K562 (cell line): ENCODE measurements around the gene TAF9B. TPM values are rescaled to one million over a fixed set of nuclear protein-coding genes. Genes with fewer than 3 reads are reported as not detected.

Source experiments
- ATAC-seq: fragments of 200-7000 bp; cut with Tn5 transposase; 3 replicates; pipeline ENCODE4 v1.9.1; 2020; ENCODE audit warnings: moderate library complexity
- BruUV-seq: library from RNA; stranded (reverse); fragments of 400-500 nt; replicated peaks from 2 replicates; lab custom pipeline; 2021; lab: Mats Ljungman, UMichigan
- CTCF ChIA-PET: fragments of 300-600 bp; formaldehyde crosslinking; extraction: SDS; loops from one replicate; lab custom pipeline; 2021; ENCODE audit warnings: low intra/inter-chr PET ratio; lab: Yijun Ruan, JAX
- POLR2A ChIA-PET: fragments of 300-600, 350-650 bp; sonication (Branson Sonifier 250); formaldehyde crosslinking; extraction: SDS; loops from one replicate; lab custom pipeline; 2021; ENCODE audit warnings: antibody characterized with exemption, inconsistent platforms; lab: Yijun Ruan, JAX
- DNase-seq, 4 experiments: peaks; one replicate each; pipeline versions ENCODE4 v3.0.0 to v3.0.0-alpha.2; 2011 to 2018; ENCODE audit warnings: low spot score in 3 of 4, mixed read lengths in 3 of 4; ENCODE audit errors: extremely low read depth in 1 of 4
- FAIRE-seq: peaks from 2 replicates; lab custom pipeline; 2011; peaks lifted over from hg19 to GRCh38; lab: Jason Lieb, UNC
- H2AFZ ChIP-seq: 2 replicates; pipeline ENCODE4 v1.6.0; 2011; ENCODE audit warnings: low read depth, low read length, control low read depth, inconsistent platforms
- H3K27ac ChIP-seq: fragments of 200-600 bp; 3 replicates; pipeline ENCODE4 v1.8.0; 2011; ENCODE audit warnings: low read depth, mild to moderate bottlenecking, control low read depth, inconsistent platforms, low read length, moderate library complexity, mixed read lengths; ENCODE audit errors: extremely low read depth
- H3K27me3 ChIP-seq, 2 experiments: fragments of 300-600 bp in 1 of 2; 2 replicates in 1 of 2; 3 replicates in 1 of 2; pipeline versions ENCODE4 v1.6.0 to v1.8.0; 2011; ENCODE audit warnings: inconsistent platforms in 2 of 2, low read length in 2 of 2, mild to moderate bottlenecking in 1 of 2, mixed read lengths in 1 of 2, moderate library complexity in 1 of 2; ENCODE audit not compliant: control insufficient read depth in 2 of 2, insufficient read depth in 2 of 2
- H3K36me3 ChIP-seq: fragments of 300-600 bp; 3 replicates; pipeline ENCODE4 v1.8.0; 2011; ENCODE audit warnings: mild to moderate bottlenecking, low read length, inconsistent platforms; ENCODE audit not compliant: control insufficient read depth, insufficient read depth
- H3K4me1 ChIP-seq, 2 experiments: fragments of 200-600 bp in 1 of 2; replicated peaks in 1 of 2; 2 replicates in 1 of 2; 3 replicates in 1 of 2; pipeline versions ENCODE4 v1.5.1 to v1.8.0; 2011; ENCODE audit warnings: inconsistent platforms in 2 of 2, low read length in 2 of 2, mild to moderate bottlenecking in 1 of 2, mixed read lengths in 1 of 2, moderate library complexity in 1 of 2; ENCODE audit not compliant: control insufficient read depth in 2 of 2, insufficient read depth in 2 of 2
- H3K4me2 ChIP-seq: 2 replicates; pipeline ENCODE4 v1.6.1; 2011; ENCODE audit warnings: low read length, control low read depth, inconsistent platforms, mixed read lengths; ENCODE audit not compliant: insufficient read depth
- H3K4me3 ChIP-seq: fragments of 200-600 bp; sonication (generic), shearing (Covaris generic); 2 replicates; pipeline ENCODE4 v1.5.1; 2016; ENCODE audit warnings: control low read depth, inconsistent platforms
- H3K79me2 ChIP-seq: fragments of 200-600 bp; 3 replicates; pipeline ENCODE4 v1.8.0; 2011; ENCODE audit warnings: low read length, inconsistent platforms; ENCODE audit not compliant: control insufficient read depth, insufficient read depth
- H3K9ac ChIP-seq, 2 experiments: 2 replicates each; pipeline versions ENCODE4 v1.6.0 to v1.6.1; 2011; ENCODE audit warnings: low read depth in 2 of 2, low read length in 2 of 2, control low read depth in 1 of 2, inconsistent platforms in 1 of 2, mild to moderate bottlenecking in 1 of 2, mixed read lengths in 1 of 2; ENCODE audit not compliant: insufficient read depth in 1 of 2
- H3K9me1 ChIP-seq: one replicate; pipeline ENCODE4 v1.6.0; 2011; ENCODE audit warnings: inconsistent platforms, mild to moderate bottlenecking, low read length, moderate library complexity; ENCODE audit not compliant: control insufficient read depth, insufficient read depth
- H3K9me3 ChIP-seq: replicated peaks from 2 replicates; pipeline ENCODE4 v1.5.1; 2011; ENCODE audit warnings: low read depth, low read length, inconsistent platforms; ENCODE audit not compliant: control insufficient read depth, insufficient read depth
- H4K20me1 ChIP-seq: replicated peaks from 2 replicates; pipeline ENCODE4 v1.6.1; 2011; ENCODE audit warnings: low read length, inconsistent platforms, mixed read lengths; ENCODE audit not compliant: control insufficient read depth, insufficient read depth
- ERF ChIP-seq: fragments of 450-650 bp; formaldehyde crosslinking; IDR thresholded peaks from 2 replicates; pipeline ENCODE4 v1.4.0; 2020; ENCODE audit warnings: mild to moderate bottlenecking, mixed read lengths
- FIP1L1 ChIP-seq: fragments of 200-400 bp; formaldehyde crosslinking; IDR thresholded peaks from 2 replicates; pipeline ENCODE4 v1.6.1; 2018; ENCODE audit warnings: mild to moderate bottlenecking, low read depth, low read length; ENCODE audit not compliant: poor library complexity, severe bottlenecking
- GTF2F1 ChIP-seq: IDR thresholded peaks from 2 replicates; pipeline ENCODE4 v1.6.1; 2011; ENCODE audit warnings: low read depth, low read length, improper control_type of control experiment
- MEF2D ChIP-seq: conservative IDR thresholded peaks from 2 replicates; pipeline ENCODE4 v1.6.1; 2016; ENCODE audit warnings: low read depth, missing genetic modification characterization, missing compliant biosample characterization
- MTF1 ChIP-seq: fragments of 250-450 bp; sonication (Bioruptor Pico); IDR thresholded peaks from 2 replicates; pipeline ENCODE4 v1.9.0; 2021; ENCODE audit warnings: moderate library complexity, mild to moderate bottlenecking, inconsistent platforms, borderline replicate concordance
- RBFOX2 ChIP-seq: fragments of 200-400 bp; formaldehyde crosslinking; IDR thresholded peaks from 2 replicates; pipeline ENCODE4 v1.6.1; 2017; ENCODE audit warnings: low read depth, mild to moderate bottlenecking, low read length, moderate library complexity
- RBM14 ChIP-seq: fragments of 200-400 bp; formaldehyde crosslinking; IDR thresholded peaks from 2 replicates; pipeline ENCODE4 v1.6.1; 2018; ENCODE audit warnings: low read depth, mild to moderate bottlenecking, low read length, moderate library complexity, borderline replicate concordance; ENCODE audit not compliant: insufficient read depth
- RFX7 ChIP-seq: fragments of 250-450 bp; sonication (Bioruptor Pico); IDR thresholded peaks from 2 replicates; pipeline ENCODE4 v1.5.1; 2021; ENCODE audit warnings: mild to moderate bottlenecking
- SIN3B ChIP-seq: fragments of 450-650 bp; IDR thresholded peaks from 2 replicates; pipeline ENCODE4 v1.6.1; 2017; ENCODE audit warnings: low read depth, mild to moderate bottlenecking, moderate library complexity
- SIRT6 ChIP-seq: IDR thresholded peaks from one replicate; pipeline ENCODE4 v1.6.1; 2012; ENCODE audit warnings: low read depth, mild to moderate bottlenecking, control low read depth, inconsistent platforms, low read length, moderate library complexity
- SMAD2 ChIP-seq: fragments of 150-350 bp; IDR thresholded peaks from 2 replicates; pipeline ENCODE4 v1.6.1; 2014; ENCODE audit warnings: low read depth, mild to moderate bottlenecking, low read length
- ZFP36 ChIP-seq: fragments of 150-350 bp; IDR thresholded peaks from 2 replicates; pipeline ENCODE4 v1.6.1; 2018; ENCODE audit warnings: low read length, low read depth; ENCODE audit not compliant: partially characterized antibody
- ZNF197 ChIP-seq: fragments of 200-800 bp; sonication (Bioruptor generic); IDR thresholded peaks from 2 replicates; pipeline ENCODE4 v1.6.1; 2016; ENCODE audit warnings: low read depth, missing genetic modification characterization, missing compliant biosample characterization
- ZNF408 ChIP-seq: fragments of 250-450 bp; sonication (Bioruptor Pico); IDR thresholded peaks from 2 replicates; pipeline ENCODE4 v1.4.0; 2020; ENCODE audit warnings: low read depth, mild to moderate bottlenecking, moderate library complexity
- ZNF445 ChIP-seq: fragments of 250-450 bp; sonication (Bioruptor Pico); IDR thresholded peaks from 2 replicates; pipeline ENCODE4 v1.4.0; 2020; ENCODE audit warnings: low read depth, mild to moderate bottlenecking, moderate library complexity
- ZNF695 ChIP-seq: fragments of 450-650 bp; formaldehyde crosslinking; IDR thresholded peaks from 2 replicates; pipeline ENCODE4 v1.4.0; 2020; ENCODE audit warnings: mild to moderate bottlenecking, moderate library complexity
- WGBS: fragments of 100-300 bp; shearing (Covaris generic); methylation state at CpG from one replicate; pipeline ENCODE4 v1.1.6; 2016; ENCODE audit warnings: low coverage, mixed read lengths; ENCODE audit not compliant: insufficient coverage; ENCODE audit errors: missing lambda C conversion rate; 5-methylcytosine and 5-hydroxymethylcytosine counted together
- in situ Hi-C: fragments of 300-500 bp; cut with MboI; formaldehyde crosslinking; loops from 4 replicates; pipeline ENCODE4 v1.15.0; 2018; ENCODE audit warnings: inconsistent platforms, mixed read lengths
- intact Hi-C: fragments of 100-400 bp; cut with micrococcal nuclease; formaldehyde crosslinking; loops from 2 replicates; pipeline ENCODE4 v1.14.2; 2022
- polyA plus RNA-seq, 8 experiments: library from polyadenylated mRNA; depleted of rRNA in 4 of 8; stranded (reverse) in 5 of 8; unstranded in 3 of 8; fragments of >200 nt; fragmentation: Nextera tagmentation in 2 of 8; fragmentation: Illumina TruSeq in 1 of 8; extraction: Ambion mirVana in 2 of 8; extraction: Trizol in 1 of 8; gene quantifications; 2 replicates each; pipeline versions ENCODE4 v1.2.1 to v1.2.3, GENCODE V29; 2011 to 2014; ENCODE audit warnings: inconsistent platforms in 1 of 8, missing spikeins in 1 of 8
- total RNA-seq, 7 experiments: library from RNA; depleted of rRNA in 6 of 7; stranded (reverse); fragments of >200 nt in 6 of 7; fragmentation: Illumina TruSeq in 2 of 7; extraction: Trizol in 2 of 7; gene quantifications; 2 replicates each; pipeline versions ENCODE4 v1.2.1 to v1.2.3, GENCODE V29; 2011 to 2021; ENCODE audit warnings: low replicate concordance in 1 of 7
- TF ChIP-seq, protein P1 (sequence below): fragments of 450-650 bp; IDR thresholded peaks from 2 replicates; pipeline ENCODE4 v1.7.0; 2016; ENCODE audit warnings: borderline replicate concordance

The TAF9B gene
- total and polyA plus RNA-seq, 9 of the 15 experiments (the other 6 are each of a cell fraction or from before 2014, with no cell fraction given) = 10.9 to 42.1 (median 20.8) TPM

DNA sequence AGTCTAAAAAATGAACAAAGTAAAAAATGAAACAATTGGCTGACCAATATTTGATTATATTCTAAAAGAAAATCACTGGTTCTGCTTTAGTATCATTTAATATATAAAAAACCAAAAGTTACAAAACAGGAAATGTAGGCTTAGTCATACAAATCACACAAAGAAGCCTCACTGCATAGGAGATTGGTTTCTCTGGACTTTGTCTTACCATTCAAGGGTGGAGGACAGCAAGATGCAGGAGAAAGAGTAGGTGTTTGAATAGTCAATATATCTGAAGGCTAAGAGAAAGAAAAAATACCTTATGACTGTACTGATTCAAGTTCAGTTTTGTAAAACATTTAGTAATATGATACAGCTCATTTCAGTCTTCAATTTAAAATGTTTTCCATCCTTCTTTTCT lies 28.6 kb upstream of the TAF9B start:
- Histone ChIP-seq H3K4me1 (no peaks in the 10 kb centered on the region), H3K36me3 (no peaks in the 10 kb centered on the region), H3K9ac (no peak overlapping the region), H3K4me3 (no peak overlapping the region), H4K20me1 (no peaks in the 10 kb centered on the region), H3K9me3 (no peaks in the 10 kb centered on the region), H3K27ac (no peak overlapping the region), H3K27me3 (no peaks in the 10 kb centered on the region), H3K9me1 (no peaks in the 10 kb centered on the region), H2AFZ (no peak overlapping the region), H3K4me2 (no peak overlapping the region), H3K79me2 (no peaks in the 10 kb centered on the region)
- intact Hi-C loops (no loop called here), in situ Hi-C loops (no loop called here)
- ChIA-PET POLR2A (no interaction called here), CTCF (no interaction called here)
- TF ChIP-seq MEF2D (tag) (no peak), SIRT6 (no peak), RBM14 (no peak), RFX7 (CRISPR knock-in tag) (no peak), GTF2F1 (no peak)
- no TSS peak for BruUV-seq
- FAIRE-seq = no peak
- no peak for ATAC-seq
- no peak for DNase-seq

DNA sequence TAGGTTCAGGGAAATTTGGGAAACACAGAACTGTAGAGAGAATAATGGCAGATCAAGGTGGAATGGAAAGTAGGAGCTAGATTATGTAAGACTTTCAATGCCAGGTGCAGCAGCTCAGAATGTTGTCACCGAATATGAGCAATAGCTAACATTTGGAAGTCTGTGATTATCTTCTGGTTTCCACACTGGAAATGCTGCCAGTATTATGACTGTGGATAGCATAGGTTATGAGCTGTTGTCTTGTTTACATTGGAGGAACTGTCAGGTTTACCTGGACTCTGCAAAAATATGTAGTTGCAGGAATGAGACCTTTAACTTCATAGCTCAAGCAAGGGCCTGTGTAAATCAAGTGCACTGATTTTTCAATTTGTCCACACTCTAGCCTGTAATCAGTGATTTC lies 26.0 kb upstream of the TAF9B start:
- Histone ChIP-seq H2AFZ (no peak overlapping the region), H3K4me2 (no peak overlapping the region), H3K79me2 (no peaks in the 10 kb centered on the region), H3K9me3 (no peaks in the 10 kb centered on the region), H3K27ac (no peak overlapping the region), H3K27me3 (no peaks in the 10 kb centered on the region), H3K36me3 (no peaks in the 10 kb centered on the region), H3K9ac (no peak overlapping the region), H3K9me1 (no peaks in the 10 kb centered on the region), H3K4me1 (no peaks in the 10 kb centered on the region), H4K20me1 (no peaks in the 10 kb centered on the region), H3K4me3 (no peak overlapping the region)
- no peak for FAIRE-seq
- in situ Hi-C loops (no loop called here), intact Hi-C loops (no loop called here)
- no TSS peak for BruUV-seq
- WGBS = 0% methylated on average over 1 of the region's 1 CpG
- ChIA-PET CTCF (no interaction called here), POLR2A (no interaction called here)
- no peak for DNase-seq
- no peak for ATAC-seq
- TF ChIP-seq ZNF695 (CRISPR knock-in tag) (no peak), ERF (CRISPR knock-in tag) (no peak), FIP1L1 (no peak), RBM14 (no peak), ZNF197 (CRISPR knock-in tag) (no peak), MTF1 (no peak), ZFP36 (no peak), RBFOX2 (no peak), SIN3B (no peak), ZNF408 (CRISPR knock-in tag) (no peak), SMAD2 (no peak), ZNF445 (CRISPR knock-in tag) (no peak)
- TF ChIP-seq, protein P1, sequence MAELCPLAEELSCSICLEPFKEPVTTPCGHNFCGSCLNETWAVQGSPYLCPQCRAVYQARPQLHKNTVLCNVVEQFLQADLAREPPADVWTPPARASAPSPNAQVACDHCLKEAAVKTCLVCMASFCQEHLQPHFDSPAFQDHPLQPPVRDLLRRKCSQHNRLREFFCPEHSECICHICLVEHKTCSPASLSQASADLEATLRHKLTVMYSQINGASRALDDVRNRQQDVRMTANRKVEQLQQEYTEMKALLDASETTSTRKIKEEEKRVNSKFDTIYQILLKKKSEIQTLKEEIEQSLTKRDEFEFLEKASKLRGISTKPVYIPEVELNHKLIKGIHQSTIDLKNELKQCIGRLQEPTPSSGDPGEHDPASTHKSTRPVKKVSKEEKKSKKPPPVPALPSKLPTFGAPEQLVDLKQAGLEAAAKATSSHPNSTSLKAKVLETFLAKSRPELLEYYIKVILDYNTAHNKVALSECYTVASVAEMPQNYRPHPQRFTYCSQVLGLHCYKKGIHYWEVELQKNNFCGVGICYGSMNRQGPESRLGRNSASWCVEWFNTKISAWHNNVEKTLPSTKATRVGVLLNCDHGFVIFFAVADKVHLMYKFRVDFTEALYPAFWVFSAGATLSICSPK = no peak
